ENCODE measurements around the gene JAM2.
"Not testable (repeated sequence)": the region's sequence is repeated elsewhere in the genome, so short reads cannot be mapped to it uniquely, and the experiment has no call there.

JAM2 gene

GRCh38 chr21:25647647-25648046, 8.6 kb downstream of the JAM2 start:
- DNase-seq, result no peak

GRCh38 chr21:25649146-25649545, 10.1 kb downstream of the JAM2 start:
- no peak for DNase-seq

- DNase-seq, result no peak
Observed at GRCh38 chr21:25656412-25656811, 17.4 kb downstream of the JAM2 start.

GRCh38 chr21:25657140-25657539, 18.1 kb downstream of the JAM2 start:
- no peak for DNase-seq

- DNase-seq, result no peak
Observed at GRCh38 chr21:25658427-25659035, 19.5 kb downstream of the JAM2 start.

- DNase-seq, result no peak
Observed at GRCh38 chr21:25660233-25660632, 21.2 kb downstream of the JAM2 start.

GRCh38 chr21:25664491-25664931, 25.5 kb downstream of the JAM2 start:
- DNase-seq, result no peak

- no peak for DNase-seq
Observed at GRCh38 chr21:25670726-25671125, 31.7 kb downstream of the JAM2 start.

GRCh38 chr21:25676451-25676850, 37.4 kb downstream of the JAM2 start:
- no peak for DNase-seq

- no peak for DNase-seq
Observed at GRCh38 chr21:25682382-25682781, 43.3 kb downstream of the JAM2 start.

- DNase-seq, result no peak
Observed at GRCh38 chr21:25687787-25688186, 48.7 kb downstream of the JAM2 start.

GRCh38 chr21:25688275-25689155, 49.5 kb downstream of the JAM2 start:
- DNase-seq, result no peak

GRCh38 chr21:25689226-25689625, 50.2 kb downstream of the JAM2 start:
- no peak for DNase-seq

GRCh38 chr21:25691976-25692375, 52.9 kb downstream of the JAM2 start:
- DNase-seq, result no peak

- not testable (repeated sequence) for DNase-seq
Observed at GRCh38 chr21:25695461-25695860, 56.4 kb downstream of the JAM2 start.

- no peak for DNase-seq
Observed at GRCh38 chr21:25700741-25701140, 61.7 kb downstream of the JAM2 start.

- DNase-seq, result no peak
Observed at GRCh38 chr21:25701529-25701928, 62.5 kb downstream of the JAM2 start.

- peak; percentile 8 for DNase-seq
Observed at GRCh38 chr21:25708467-25709065, 69.5 kb downstream of the JAM2 start.

GRCh38 chr21:25709684-25710265, 70.7 kb downstream of the JAM2 start:
- no peak for DNase-seq

- no peak for DNase-seq
Observed at GRCh38 chr21:25710550-25710949, 71.5 kb downstream of the JAM2 start.

- not testable (repeated sequence) for DNase-seq
Observed at GRCh38 chr21:25714066-25714465, 75.0 kb downstream of the JAM2 start.

- DNase-seq, result no peak
Observed at GRCh38 chr21:25717491-25718147, 78.6 kb downstream of the JAM2 start.

- no peak for DNase-seq
Observed at GRCh38 chr21:25721987-25722386, 82.9 kb downstream of the JAM2 start.
